SK-N-SH treated with all-trans-retinoic acid at 6 μM for 48 hours (cell line): ENCODE measurements around the gene SLX9.

Experiments used
- BACH2 ChIP-seq: fragments of 250-450 bp; sonication (Bioruptor Pico); IDR thresholded peaks from 2 replicates; pipeline ENCODE4 v1.9.0; 2021; ENCODE audit warnings: mild to moderate bottlenecking, borderline replicate concordance
- OSR1 ChIP-seq: fragments of 250-450 bp; sonication (Bioruptor Pico); IDR thresholded peaks from 2 replicates; pipeline ENCODE4 v1.8.0; 2022; ENCODE audit warnings: moderate library complexity, mild to moderate bottlenecking, inconsistent platforms
- PATZ1 ChIP-seq: fragments of 250-450 bp; sonication (Bioruptor Pico); IDR thresholded peaks from 2 replicates; pipeline ENCODE4 v1.8.0; 2020; ENCODE audit warnings: mild to moderate bottlenecking, moderate library complexity, borderline replicate concordance
- PPARA ChIP-seq: fragments of 250-450 bp; sonication (Bioruptor Pico); IDR thresholded peaks from 2 replicates; pipeline ENCODE4 v1.5.0; 2020; ENCODE audit warnings: mild to moderate bottlenecking, borderline replicate concordance
- TCF4 ChIP-seq: fragments of 250-450 bp; sonication (Bioruptor Pico); IDR thresholded peaks from 2 replicates; pipeline ENCODE4 v1.8.0; 2021; ENCODE audit warnings: mild to moderate bottlenecking, moderate library complexity, borderline replicate concordance
- ZFP3 ChIP-seq: fragments of 250-450 bp; sonication (Bioruptor Pico); IDR thresholded peaks from 2 replicates; pipeline ENCODE4 v1.5.0; 2020; ENCODE audit warnings: mild to moderate bottlenecking, moderate library complexity
- ZNF565 ChIP-seq: fragments of 450-650 bp; formaldehyde crosslinking; conservative IDR thresholded peaks from 2 replicates; pipeline ENCODE4 v1.5.0; 2020; ENCODE audit warnings: low read depth, mild to moderate bottlenecking, moderate library complexity
- ZNF70 ChIP-seq: fragments of 450-650 bp; formaldehyde crosslinking; IDR thresholded peaks from 2 replicates; pipeline ENCODE4 v1.5.0; 2020; ENCODE audit warnings: mild to moderate bottlenecking, moderate library complexity

GRCh38 chr21:44957901-44958451 lies 18.1 kb downstream of the SLX9 start:
- TF ChIP-seq BACH2 (CRISPR knock-in tag): no peak
- no peak for TF ChIP-seq ZNF70 (CRISPR knock-in tag)
- no peak for TF ChIP-seq PATZ1 (CRISPR knock-in tag)
- TF ChIP-seq OSR1 (CRISPR knock-in tag): no peak
- no peak for TF ChIP-seq PPARA (CRISPR knock-in tag)
- TF ChIP-seq ZNF565 (CRISPR knock-in tag): no peak
- TF ChIP-seq TCF4 (CRISPR knock-in tag): no peak
- no peak for TF ChIP-seq ZFP3
